ENCODE results near the gene SLC1A2. TPM values are rescaled to one million over a fixed set of nuclear protein-coding genes. Genes with fewer than 3 reads are reported as not detected.

SLC1A2 gene
- total RNA-seq, 2 donors from 2014 or later, result 7.1 to 13.5 TPM

GRCh38 chr11:35367491-35367890 lies 51.9 kb downstream of the SLC1A2 start:
- no peaks in the 10 kb centered on the region for H3K4me1 ChIP-seq (ENCODE audit: control insufficient read depth, insufficient read depth, low read length)
- Mint-ChIP-seq H3K27ac (no peak overlapping the region), H3K27me3 (ENCODE audit: insufficient read depth) (peaks cover 16% of the 10 kb centered on the region), H3K4me1 (no peaks in the 10 kb centered on the region), H3K9me3 (peaks cover 7% of the 10 kb centered on the region), H3K36me3 (ENCODE audit: low read depth) (no peaks in the 10 kb centered on the region), H3K4me3 (no peak overlapping the region)
- no peaks in the 10 kb centered on the region for H3K36me3 ChIP-seq (ENCODE audit: control insufficient read depth, insufficient read depth, low read length)
- DNase-seq, result no peak
- no peak for TF ChIP-seq CTCF (conservative IDR thresholded peaks at IDR 0.05)
- WGBS, 2 experiments (ENCODE audit: insufficient coverage in 1 of 2, insufficient read length in 1 of 2), result 91 to 95% methylated on average over 2 to 4 of the region's 4 CpGs
- peaks cover 8% of the 10 kb centered on the region for H3K9me3 ChIP-seq (ENCODE audit: control insufficient read depth, low read length)
- H3K9ac ChIP-seq (ENCODE audit: extremely low read depth, low read length, poor library complexity, severe bottlenecking), result no peak overlapping the region
- H3K4me3 ChIP-seq (ENCODE audit: low read length), result no peak overlapping the region
- no peaks in the 10 kb centered on the region for H3K27me3 ChIP-seq (ENCODE audit: control insufficient read depth, insufficient read depth, low read length, poor library complexity, severe bottlenecking)
- no peak overlapping the region for H3K27ac ChIP-seq (ENCODE audit: low read depth, low read length)

GRCh38 chr11:35366798-35367197 lies 52.6 kb downstream of the SLC1A2 start:
- DNase-seq, result no peak
- Mint-ChIP-seq H3K4me1 (no peaks in the 10 kb centered on the region), H3K27me3 (ENCODE audit: insufficient read depth) (peaks cover 16% of the 10 kb centered on the region), H3K36me3 (ENCODE audit: low read depth) (no peaks in the 10 kb centered on the region), H3K4me3 (no peak overlapping the region), H3K9me3 (peaks cover 7% of the 10 kb centered on the region), H3K27ac (no peak overlapping the region)
- Histone ChIP-seq H3K27ac (ENCODE audit: low read depth, low read length) (no peak overlapping the region), H3K9me3 (ENCODE audit: control insufficient read depth, low read length) (peaks cover 8% of the 10 kb centered on the region), H3K9ac (ENCODE audit: extremely low read depth, low read length, poor library complexity, severe bottlenecking) (no peak overlapping the region), H3K4me3 (ENCODE audit: low read length) (no peak overlapping the region), H3K36me3 (ENCODE audit: control insufficient read depth, insufficient read depth, low read length) (no peaks in the 10 kb centered on the region), H3K4me1 (ENCODE audit: control insufficient read depth, insufficient read depth, low read length) (no peaks in the 10 kb centered on the region), H3K27me3 (ENCODE audit: control insufficient read depth, insufficient read depth, low read length, poor library complexity, severe bottlenecking) (no peaks in the 10 kb centered on the region)
- TF ChIP-seq CTCF (conservative IDR thresholded peaks at IDR 0.05), result no peak
- 85% methylated on average over 1 of the region's 1 CpG; no CpG with 5 or more reads in 1 of the 2 experiments for WGBS, 2 experiments (ENCODE audit: insufficient coverage in 1 of 2, insufficient read length in 1 of 2)

GRCh38 chr11:35365961-35366360 lies 53.4 kb downstream of the SLC1A2 start:
- TF ChIP-seq CTCF (conservative IDR thresholded peaks at IDR 0.05), result no peak
- H3K9me3 Mint-ChIP-seq, result peaks cover 7% of the 10 kb centered on the region
- WGBS, 2 experiments (ENCODE audit: insufficient coverage in 1 of 2, insufficient read length in 1 of 2), result 87 to 98% methylated on average over 3 to 4 of the region's 4 CpGs
- Histone ChIP-seq H3K27me3 (ENCODE audit: control insufficient read depth, insufficient read depth, low read length, poor library complexity, severe bottlenecking) (no peaks in the 10 kb centered on the region), H3K27ac (ENCODE audit: low read depth, low read length) (no peak overlapping the region), H3K36me3 (ENCODE audit: control insufficient read depth, insufficient read depth, low read length) (no peaks in the 10 kb centered on the region), H3K9me3 (ENCODE audit: control insufficient read depth, low read length) (peaks cover 8% of the 10 kb centered on the region), H3K4me3 (ENCODE audit: low read length) (no peak overlapping the region), H3K4me1 (ENCODE audit: control insufficient read depth, insufficient read depth, low read length) (no peaks in the 10 kb centered on the region), H3K9ac (ENCODE audit: extremely low read depth, low read length, poor library complexity, severe bottlenecking) (no peak overlapping the region)
- H3K4me1 Mint-ChIP-seq, result no peaks in the 10 kb centered on the region
- no peak overlapping the region for H3K27ac Mint-ChIP-seq
- H3K36me3 Mint-ChIP-seq (ENCODE audit: low read depth), result no peaks in the 10 kb centered on the region
- no peak for DNase-seq
- H3K4me3 Mint-ChIP-seq, result no peak overlapping the region
- H3K27me3 Mint-ChIP-seq (ENCODE audit: insufficient read depth), result peaks cover 13% of the 10 kb centered on the region
